HEK293 (cell line): ENCODE measurements around the gene GSTP1.
A peak's percentile ranks its signal among the peaks of the same experiment; 100 is the strongest.

Source experiments
- CTCF ChIA-PET: fragments of 350-600 bp; formaldehyde crosslinking; extraction: SDS; loops from one replicate; lab custom pipeline; 2021; ENCODE audit warnings: antibody characterized with exemption; lab: Yijun Ruan, JAX
- POLR2A ChIA-PET: fragments of 300-600 bp; formaldehyde crosslinking; extraction: SDS; loops from one replicate; lab custom pipeline; 2020; ENCODE audit warnings: antibody characterized with exemption, inconsistent platforms; lab: Yijun Ruan, JAX
- H3K27ac ChIP-seq: fragments of 200-500 bp; sonication (Bioruptor generic); 2 replicates; pipeline ENCODE4 v1.5.1; 2014; ENCODE audit warnings: low read depth, low read length, control low read depth, inconsistent platforms; ENCODE audit errors: extremely low read depth
- H3K36me3 ChIP-seq, 2 experiments: fragments of 200-500 bp in 1 of 2; sonication (Bioruptor generic) in 1 of 2; 1 replicate in 1 of 2; 2 replicates in 1 of 2; pipeline ENCODE4 v1.5.1; 2014 to 2017; ENCODE audit warnings: inconsistent platforms in 2 of 2, low read length in 2 of 2; ENCODE audit not compliant: control insufficient read depth in 2 of 2, insufficient read depth in 1 of 2
- H3K4me1 ChIP-seq: fragments of 200-500 bp; sonication (Bioruptor generic); 2 replicates; pipeline ENCODE4 v1.5.1; 2014; ENCODE audit warnings: mild to moderate bottlenecking, low read length, inconsistent platforms; ENCODE audit not compliant: control insufficient read depth, insufficient read depth
- H3K4me3 ChIP-seq: 2 replicates; pipeline ENCODE4 v1.5.1; 2011; ENCODE audit warnings: low read depth, mild to moderate bottlenecking, control low read depth, low read length, moderate library complexity
- H3K9me3 ChIP-seq: fragments of 200-500 bp; sonication (Bioruptor generic); 2 replicates; pipeline ENCODE4 v1.5.1; 2014; ENCODE audit warnings: low read depth, low read length, inconsistent platforms; ENCODE audit not compliant: control insufficient read depth, insufficient read depth
- BCL11A ChIP-seq: fragments of 450-650 bp; formaldehyde crosslinking; IDR thresholded peaks from 2 replicates; pipeline ENCODE4 v1.5.1; 2016; ENCODE audit warnings: low read depth, missing biosample characterization, missing genetic modification characterization
- ELK4 ChIP-seq: IDR thresholded peaks from 2 replicates; pipeline ENCODE4 v1.6.1; 2011; ENCODE audit warnings: mild to moderate bottlenecking, low read depth, low read length, borderline replicate concordance
- GLIS1 ChIP-seq: fragments of 450-650 bp; formaldehyde crosslinking; IDR thresholded peaks from 2 replicates; pipeline ENCODE4 v1.5.1; 2016; ENCODE audit warnings: missing biosample characterization, missing genetic modification characterization
- PRDM4 ChIP-seq: fragments of 450-650 bp; formaldehyde crosslinking; IDR thresholded peaks from 2 replicates; pipeline ENCODE4 v1.5.1; 2017; ENCODE audit warnings: missing biosample characterization, missing genetic modification characterization
- SCRT2 ChIP-seq: fragments of 450-650 bp; formaldehyde crosslinking; IDR thresholded peaks from 2 replicates; pipeline ENCODE4 v1.5.1; 2016; ENCODE audit warnings: missing biosample characterization, missing genetic modification characterization
- SP3 ChIP-seq: fragments of 450-650 bp; formaldehyde crosslinking; IDR thresholded peaks from 2 replicates; pipeline ENCODE4 v1.5.1; 2016; ENCODE audit warnings: missing biosample characterization, missing genetic modification characterization
- ZBTB48 ChIP-seq: fragments of 450-650 bp; formaldehyde crosslinking; IDR thresholded peaks from 2 replicates; pipeline ENCODE4 v1.5.1; 2016; ENCODE audit warnings: missing biosample characterization, missing genetic modification characterization
- ZFP3 ChIP-seq: fragments of 450-650 bp; formaldehyde crosslinking; IDR thresholded peaks from 2 replicates; pipeline ENCODE4 v1.5.1; 2016; ENCODE audit warnings: low read depth, missing biosample characterization, missing genetic modification characterization
- ZIC2 ChIP-seq: fragments of 450-650 bp; formaldehyde crosslinking; IDR thresholded peaks from 2 replicates; pipeline ENCODE4 v1.5.1; 2016; ENCODE audit warnings: missing biosample characterization, missing genetic modification characterization
- ZNF10 ChIP-seq: fragments of 450-650 bp; formaldehyde crosslinking; IDR thresholded peaks from 2 replicates; pipeline ENCODE4 v1.5.1; 2017; ENCODE audit warnings: missing biosample characterization, missing genetic modification characterization
- ZNF175 ChIP-seq: fragments of 450-650 bp; formaldehyde crosslinking; IDR thresholded peaks from 2 replicates; pipeline ENCODE4 v1.5.1; 2016; ENCODE audit warnings: missing biosample characterization, missing genetic modification characterization
- ZNF274 ChIP-seq, 2 experiments: fragments of 200-500 bp in 1 of 2; fragments of 450-650 bp in 1 of 2; sonication (Bioruptor generic) in 1 of 2; formaldehyde crosslinking in 1 of 2; IDR thresholded peaks; 2 replicates each; pipeline versions ENCODE4 v1.5.1 to v1.6.1; 2014 to 2016; ENCODE audit warnings: borderline replicate concordance in 1 of 2, inconsistent platforms in 1 of 2, low read length in 1 of 2, missing biosample characterization in 1 of 2, missing genetic modification characterization in 1 of 2
- ZNF341 ChIP-seq: fragments of 450-650 bp; formaldehyde crosslinking; IDR thresholded peaks from 2 replicates; pipeline ENCODE4; 2016; ENCODE audit warnings: low read depth, missing biosample characterization, missing genetic modification characterization
- ZNF366 ChIP-seq: fragments of 450-650 bp; formaldehyde crosslinking; conservative IDR thresholded peaks from 2 replicates; pipeline ENCODE4 v1.5.1; 2016; ENCODE audit warnings: missing biosample characterization, missing genetic modification characterization
- ZNF404 ChIP-seq: fragments of 450-650 bp; formaldehyde crosslinking; IDR thresholded peaks from 2 replicates; pipeline ENCODE4 v1.5.1; 2017; ENCODE audit warnings: missing biosample characterization, missing genetic modification characterization
- ZNF544 ChIP-seq: fragments of 450-650 bp; formaldehyde crosslinking; IDR thresholded peaks from 2 replicates; pipeline ENCODE4 v1.5.0; 2017; ENCODE audit warnings: missing biosample characterization, missing genetic modification characterization
- ZNF555 ChIP-seq: fragments of 450-650 bp; formaldehyde crosslinking; conservative IDR thresholded peaks from 2 replicates; pipeline ENCODE4 v1.5.1; 2017; ENCODE audit warnings: missing biosample characterization, mild to moderate bottlenecking, missing genetic modification characterization, inconsistent platforms
- ZNF626 ChIP-seq: fragments of 450-650 bp; sonication (Bioruptor Pico); formaldehyde crosslinking; IDR thresholded peaks from 2 replicates; pipeline ENCODE4 v1.5.1; 2018; ENCODE audit warnings: missing biosample characterization, missing genetic modification characterization, inconsistent platforms
- ZNF692 ChIP-seq: fragments of 450-650 bp; formaldehyde crosslinking; IDR thresholded peaks from 2 replicates; pipeline ENCODE4 v1.5.1; 2016; ENCODE audit warnings: missing biosample characterization, missing genetic modification characterization
- ZNF704 ChIP-seq: fragments of 450-650 bp; formaldehyde crosslinking; IDR thresholded peaks from 2 replicates; pipeline ENCODE4 v1.5.1; 2016; ENCODE audit warnings: missing biosample characterization, missing genetic modification characterization
- ZNF768 ChIP-seq: fragments of 450-650 bp; formaldehyde crosslinking; IDR thresholded peaks from 2 replicates; pipeline ENCODE4 v1.5.1; 2018; ENCODE audit warnings: missing biosample characterization, mild to moderate bottlenecking, missing genetic modification characterization
- ZNF785 ChIP-seq: fragments of 450-650 bp; formaldehyde crosslinking; IDR thresholded peaks from 2 replicates; pipeline ENCODE4 v1.5.1; 2016; ENCODE audit warnings: missing biosample characterization, missing genetic modification characterization

The GSTP1 gene

GRCh38 chr11:67584205-67584880, 731 bp downstream of the GSTP1 start:
- TF ChIP-seq SP3 (tag by site-specific recombination), result no peak
- TF ChIP-seq ZNF274 (IDR thresholded peaks at IDR 0.05; ENCODE audit: low read length), result no peak
- no peak for TF ChIP-seq ZNF274 (tag by site-specific recombination; IDR thresholded peaks at IDR 0.05; ENCODE audit: borderline replicate concordance)
- peak; percentile 49; the same call in 1 of the 2 replicates for TF ChIP-seq PRDM4 (tag by site-specific recombination)
- TF ChIP-seq ZNF626 (tag by site-specific recombination), result no peak
- no peak for TF ChIP-seq ELK4
- Histone ChIP-seq H3K27ac (peak overlapping the region; percentile 66; the same call in 1 of the 2 replicates), H3K4me1 (no peaks in the 10 kb centered on the region), H3K9me3 (no peaks in the 10 kb centered on the region), H3K4me3 (peak overlapping the region; percentile 72), H3K36me3 (peaks cover 0 to 36% of the 10 kb centered on the region in 2 experiments; a peak in 1 of 3 replicates)
- POLR2A ChIA-PET, result interaction anchor here (1.0 to 1.3 kb wide), 4 partner anchors 8 to 183 kb away, joined by 3 to 7 read pairs (median 4); partner anchors contain the start of gene PPP1CA
- CTCF ChIA-PET, result interaction anchor here (0.6 to 3.1 kb wide), 14 partner anchors 8 to 79 kb away, joined by 3 to 23 read pairs (median 4); partner anchors contain the start of gene PITPNM1

- H3K4me1 ChIP-seq, result no peaks in the 10 kb centered on the region
- no peak for TF ChIP-seq ZNF404 (tag by site-specific recombination)
- no peak for TF ChIP-seq ZIC2 (tag by site-specific recombination)
- TF ChIP-seq SCRT2 (tag by site-specific recombination), result peak; percentile 25; the same call in 1 of the 2 replicates
- TF ChIP-seq, all 188 proteins: peak for 1
- ChIA-PET CTCF (interaction anchor here (0.6 to 3.1 kb wide), 5 partner anchors 7 to 32 kb away, joined by 3 to 13 read pairs (median 5); no protein-coding TSS in a partner anchor), POLR2A (no interaction called here)
- H3K27ac ChIP-seq, result no peak overlapping the region
- peaks cover 0 to 36% of the 10 kb centered on the region in 2 experiments; a peak in 1 of 3 replicates for H3K36me3 ChIP-seq
- no peak overlapping the region for H3K4me3 ChIP-seq
- no peaks in the 10 kb centered on the region for H3K9me3 ChIP-seq
These were observed 1.6 kb downstream of the GSTP1 start for GRCh38 chr11:67584881-67585873.

GRCh38 chr11:67585911-67586310, 2.3 kb downstream of the GSTP1 start:
- peaks cover 0 to 36% of the 10 kb centered on the region in 2 experiments; a peak in 1 of 3 replicates for H3K36me3 ChIP-seq
- no peaks in the 10 kb centered on the region for H3K4me1 ChIP-seq
- CTCF ChIA-PET, result interaction anchor here (0.6 to 1.4 kb wide), 2 partner anchors 19 to 28 kb away, joined by 3 read pairs; no protein-coding TSS in a partner anchor
- no peak overlapping the region for H3K4me3 ChIP-seq
- H3K9me3 ChIP-seq, result no peaks in the 10 kb centered on the region
- H3K27ac ChIP-seq, result no peak overlapping the region
- POLR2A ChIA-PET, result no interaction called here
- TF ChIP-seq ZBTB48 (no peak), ZNF544 (no peak), ZNF366 (tag by site-specific recombination) (no peak), GLIS1 (no peak), ZNF341 (no peak), ZNF704 (tag by site-specific recombination) (no peak), ZNF785 (no peak), ZFP3 (tag by site-specific recombination) (no peak), ZNF768 (tag by site-specific recombination) (no peak), ZNF175 (tag by site-specific recombination) (no peak), ZNF10 (tag by site-specific recombination) (no peak), BCL11A (no peak), ZNF692 (tag by site-specific recombination) (no peak), ZNF555 (tag by site-specific recombination) (no peak)
